Midbrain (tissue), 1 donor: ENCODE results near the gene GPHN.
"Not testable (repeated sequence)": the region's sequence is repeated elsewhere in the genome, so short reads cannot be mapped to it uniquely, and the experiment has no call there.

Source experiments
- DNase-seq: peaks from one replicate; lab custom pipeline; 2025; lab: John Stamatoyannopoulos, UW

Gene GPHN

GRCh38 chr14:66502836-66503235, 5.1 kb upstream of the GPHN start:
- not testable (repeated sequence) for DNase-seq

- no peak for DNase-seq
These were observed 4.4 kb upstream of the GPHN start for GRCh38 chr14:66503532-66503931.

- DNase-seq = no peak
These were observed 696 bp upstream of the GPHN start for GRCh38 chr14:66507181-66507721.

- DNase-seq = no peak
These were observed 549 bp downstream of the GPHN start for GRCh38 chr14:66508547-66508845.

- peak; percentile 46 for DNase-seq
These were observed 1.1 kb downstream of the GPHN start for GRCh38 chr14:66508846-66509621.

- DNase-seq = no peak
These were observed 1.9 kb downstream of the GPHN start for GRCh38 chr14:66509874-66510273.

GRCh38 chr14:66511849-66512248, 3.9 kb downstream of the GPHN start:
- no peak for DNase-seq

GRCh38 chr14:66514213-66514612, 6.3 kb downstream of the GPHN start:
- DNase-seq = no peak

GRCh38 chr14:66530526-66530925, 22.6 kb downstream of the GPHN start:
- no peak for DNase-seq

- DNase-seq = no peak
These were observed 31.1 kb downstream of the GPHN start for GRCh38 chr14:66539034-66539433.

- DNase-seq = peak; percentile 22
These were observed 32.1 kb downstream of the GPHN start for GRCh38 chr14:66540038-66540437.

- no peak for DNase-seq
These were observed 33.7 kb downstream of the GPHN start for GRCh38 chr14:66541627-66542026.

GRCh38 chr14:66543996-66544395, 36.0 kb downstream of the GPHN start:
- no peak for DNase-seq

GRCh38 chr14:66545191-66545590, 37.2 kb downstream of the GPHN start:
- not testable (repeated sequence) for DNase-seq

GRCh38 chr14:66545751-66546150, 37.8 kb downstream of the GPHN start:
- not testable (repeated sequence) for DNase-seq

- no peak for DNase-seq
These were observed 55.8 kb downstream of the GPHN start for GRCh38 chr14:66563731-66564130.

GRCh38 chr14:66568220-66568619, 60.3 kb downstream of the GPHN start:
- DNase-seq = peak; percentile 10

GRCh38 chr14:66572826-66573225, 64.9 kb downstream of the GPHN start:
- DNase-seq = no peak

- DNase-seq = no peak
These were observed 67.1 kb downstream of the GPHN start for GRCh38 chr14:66575014-66575413.

GRCh38 chr14:66575939-66576338, 68.0 kb downstream of the GPHN start:
- DNase-seq = no peak

GRCh38 chr14:66587753-66588152, 79.8 kb downstream of the GPHN start:
- not testable (repeated sequence) for DNase-seq

- DNase-seq = no peak
These were observed 87.4 kb downstream of the GPHN start for GRCh38 chr14:66595394-66595793.

- DNase-seq = no peak
These were observed 88.5 kb downstream of the GPHN start for GRCh38 chr14:66596241-66596985.
